OCI-LY7 (cell line): ENCODE data around the gene CR2. TPM values are rescaled to one million over a fixed set of nuclear protein-coding genes. Genes with fewer than 3 reads are reported as not detected.
A peak's percentile ranks its signal among the peaks of the same experiment; 100 is the strongest.

ENCODE experiments used
- Bru-seq: library from RNA; stranded (reverse); fragments of 400-500 nt; gene quantifications from one replicate; lab custom pipeline; 2021; lab: Mats Ljungman, UMichigan
- BruChase-seq, 2 experiments: library from RNA; stranded (reverse); fragments of 400-500 nt; gene quantifications; one replicate each; lab custom pipeline; 2021; lab: Mats Ljungman, UMichigan
- BruUV-seq: library from RNA; stranded (reverse); fragments of 400-500 nt; replicated peaks from 2 replicates; lab custom pipeline; 2021; lab: Mats Ljungman, UMichigan
- CTCF ChIA-PET: fragments of 300-600 bp; sonication (Branson Sonifier 250); formaldehyde crosslinking; loops from one replicate; lab custom pipeline; 2022; ENCODE audit warnings: antibody characterized with exemption; ENCODE audit not compliant: unreplicated experiment; lab: Charles Lee
- POLR2A ChIA-PET: fragments of 300-600 bp; sonication (Branson Sonifier 250); formaldehyde crosslinking; loops from one replicate; lab custom pipeline; 2022; ENCODE audit warnings: antibody characterized with exemption; lab: Charles Lee
- DNase-seq: peaks from one replicate; pipeline ENCODE4 v3.0.0-alpha.2; 2015; ENCODE audit warnings: low spot score
- H2AFZ ChIP-seq: fragments of 200-600 bp; sonication (generic), shearing (Covaris generic); 2 replicates; pipeline ENCODE4 v1.6.1; 2014; ENCODE audit warnings: mild to moderate bottlenecking, antibody characterized with exemption, low read length, moderate library complexity
- H3K27ac ChIP-seq: fragments of 200-600 bp; sonication (generic); 2 replicates; pipeline ENCODE4 v1.5.1; 2014; ENCODE audit warnings: mixed run types, low read depth, mild to moderate bottlenecking, moderate library complexity, low read length, inconsistent platforms; ENCODE audit not compliant: poor library complexity, severe bottlenecking
- H3K36me3 ChIP-seq: fragments of 200-600 bp; sonication (generic); 2 replicates; pipeline ENCODE4 v1.6.1; 2014; ENCODE audit warnings: mild to moderate bottlenecking, antibody characterized with exemption, low read length, moderate library complexity, mixed read lengths; ENCODE audit not compliant: insufficient read depth
- H3K4me1 ChIP-seq: fragments of 200-600 bp; sonication (generic); 2 replicates; pipeline ENCODE4 v1.5.1; 2014; ENCODE audit warnings: mild to moderate bottlenecking, low read length; ENCODE audit not compliant: insufficient read depth, poor library complexity, severe bottlenecking
- H3K4me2 ChIP-seq: fragments of 200-600 bp; sonication (generic); 2 replicates; pipeline ENCODE4 v1.6.1; 2014; ENCODE audit warnings: mild to moderate bottlenecking, low read length
- H3K4me3 ChIP-seq: fragments of 200-600 bp; sonication (generic); 2 replicates; pipeline ENCODE4 v1.5.1; 2014; ENCODE audit warnings: mild to moderate bottlenecking, low read depth, low read length; ENCODE audit not compliant: poor library complexity, severe bottlenecking
- H3K79me2 ChIP-seq: fragments of 200-600 bp; sonication (generic); 2 replicates; pipeline ENCODE4 v1.6.1; 2016; ENCODE audit warnings: low read depth, mild to moderate bottlenecking, low read length, moderate library complexity, mixed read lengths; ENCODE audit not compliant: insufficient read depth
- H3K9me2 ChIP-seq: fragments of 200-600 bp; sonication (generic); 2 replicates; pipeline ENCODE4 v1.6.1; 2016; ENCODE audit warnings: mild to moderate bottlenecking, low read length, mixed read lengths; ENCODE audit not compliant: insufficient read depth
- H3K9me3 ChIP-seq: fragments of 200-600 bp; sonication (generic); 2 replicates; pipeline ENCODE4 v1.6.1; 2014; ENCODE audit warnings: mild to moderate bottlenecking, mixed run types, low read length, mixed read lengths
- H4K20me1 ChIP-seq: fragments of 200-600 bp; sonication (generic); 2 replicates; pipeline ENCODE4 v1.6.1; 2014; ENCODE audit warnings: mild to moderate bottlenecking, antibody characterized with exemption, low read length, moderate library complexity, mixed read lengths; ENCODE audit not compliant: insufficient read depth
- CTCF ChIP-seq: fragments of 200-600 bp; sonication (generic); conservative IDR thresholded peaks from 2 replicates; pipeline ENCODE4 v1.5.1; 2014; ENCODE audit warnings: mild to moderate bottlenecking, antibody characterized with exemption, low read length, moderate library complexity, mixed read lengths
- EZH2phosphoT487 ChIP-seq: fragments of 200-600 bp; sonication (generic); IDR thresholded peaks from 2 replicates; pipeline ENCODE4 v1.6.1; 2018; ENCODE audit warnings: low read depth, borderline replicate concordance, mild to moderate bottlenecking, mixed run types, antibody characterized with exemption, low read length, moderate library complexity, mixed read lengths
- intact Hi-C: fragments of 100-400 bp; cut with micrococcal nuclease; formaldehyde crosslinking; loops from one replicate; pipeline ENCODE4 v1.10.0; 2022; ENCODE audit not compliant: unreplicated experiment
- long read RNA-seq: library from polyadenylated mRNA; stranded (forward); transcript quantifications from one replicate; pipeline ENCODE4 v2.0.0, GENCODE V29; 2022
- total RNA-seq, 2 experiments: library from RNA; depleted of rRNA in 1 of 2; stranded (reverse); fragments of >200 nt in 1 of 2; shearing (Covaris generic) in 1 of 2; gene quantifications; 2 replicates each; pipeline ENCODE4 v1.2.3, GENCODE V29; 2014 to 2022

Gene CR2
- total RNA-seq (2014; rRNA removed; shearing (Covaris generic)) (3.7 and 4.4 TPM in 2 replicates), total RNA-seq (2022) (11.7 and 13.5 TPM in 2 replicates), Bru-seq, nascent RNA (percentile 56 among the genes with signal in this experiment), BruChase-seq, experiment 1, labeled RNA remaining after a 6-hour chase (percentile 51 among the genes with signal in this experiment), BruChase-seq, experiment 2, labeled RNA remaining after a 2-hour chase (percentile 52 among the genes with signal in this experiment)
- long read RNA-seq, full-length matches to known transcripts, result 6 of 11 reads
- long read RNA-seq, partial matches to known transcripts, result 4 of 11 reads
- long read RNA-seq, other reads (novel, unspliced or antisense), result 1 of 11 reads

GRCh38 chr1:207454046-207454964, at the start of gene CR2:
Gene CR2, plus strand, starts transcription at chr1:207454328. Its CDS starts 91 bp downstream, at chr1:207454419.
- POLR2A ChIA-PET, result interaction anchor here (0.6 to 1.4 kb wide), 8 partner anchors 11 to 771 kb away, joined by 3 to 7 read pairs (median 3); partner anchors contain the start of gene PFKFB2
- no TSS peak for BruUV-seq
- Histone ChIP-seq H3K79me2 (no peaks in the 10 kb centered on the region), H3K9me3 (no peaks in the 10 kb centered on the region), H3K9me2 (no peaks in the 10 kb centered on the region), H3K4me1 (peaks cover 36% of the 10 kb centered on the region), H3K36me3 (no peaks in the 10 kb centered on the region), H3K4me3 (peak within 1 kb of the TSS; percentile 70), H3K4me2 (peak within 1 kb of the TSS; percentile 74), H3K27ac (no peak within 1 kb of the TSS), H2AFZ (peak within 1 kb of the TSS; percentile 82), H4K20me1 (no peaks in the 10 kb centered on the region)
- peak; percentile 86 for DNase-seq
- CTCF ChIA-PET, result interaction anchor here (0.6 kb wide), 1 partner anchor 17 kb away, joined by 3 read pairs; no protein-coding TSS in a partner anchor
- TF ChIP-seq CTCF (peak; percentile 76), EZH2phosphoT487 (no peak)
- intact Hi-C loops, result loop anchor here (1.0 to 10.0 kb wide), 5 partner anchors 23 to 290 kb away; partner anchors contain the start of gene CD55

- Histone ChIP-seq H3K79me2 (no peaks in the 10 kb centered on the region), H3K36me3 (no peaks in the 10 kb centered on the region), H3K4me3 (no peak overlapping the region), H3K27ac (no peak overlapping the region), H4K20me1 (no peaks in the 10 kb centered on the region), H3K4me1 (no peaks in the 10 kb centered on the region), H3K9me2 (no peaks in the 10 kb centered on the region), H2AFZ (no peak overlapping the region), H3K9me3 (no peaks in the 10 kb centered on the region), H3K4me2 (no peak overlapping the region)
- TF ChIP-seq CTCF, result peak; percentile 92
- TF ChIP-seq EZH2phosphoT487, result no peak
- ChIA-PET POLR2A (interaction anchor here (0.6 to 1.3 kb wide), 2 partner anchors 112 to 236 kb away, joined by 3 to 4 read pairs; no protein-coding TSS in a partner anchor), CTCF (no interaction called here)
- intact Hi-C loops, result loop anchor here (1.0 to 2.0 kb wide), 4 partner anchors 50 to 321 kb away; partner anchors contain the start of genes CD55 and CR2
- BruUV-seq, result no TSS peak
- peak; percentile 78 for DNase-seq
Measured at GRCh38 chr1:207404849-207405525, 49.1 kb upstream of the CR2 start.
